ENCODE measurements around the gene ARHGEF11. TPM values are rescaled to one million over a fixed set of nuclear protein-coding genes. Genes with fewer than 3 reads are reported as not detected.
"Not testable (repeated sequence)": the region's sequence is repeated elsewhere in the genome, so short reads cannot be mapped to it uniquely, and the experiment has no call there.

Gene ARHGEF11
- total RNA-seq, 1 experiment from 2014 or later: 25.3 TPM

DNA sequence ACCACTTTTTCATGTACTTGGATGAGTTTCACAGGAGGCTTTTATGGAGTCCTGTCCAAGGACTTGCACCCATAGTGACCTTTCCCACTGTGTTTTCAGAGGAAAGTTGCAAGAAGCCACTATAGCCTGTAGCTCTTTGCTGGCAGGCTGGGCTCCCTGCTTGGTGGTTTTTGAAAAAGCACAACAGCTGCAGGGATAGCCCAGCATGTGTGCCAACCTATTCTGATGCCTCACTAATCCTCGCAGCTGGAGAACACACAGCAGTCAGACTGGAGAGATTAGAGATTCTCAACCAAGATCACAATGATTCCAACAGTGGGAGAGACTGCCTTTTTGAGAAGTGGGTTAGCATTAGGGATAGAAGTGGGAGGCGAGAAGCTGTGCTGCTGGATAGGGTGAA lies 24.1 kb upstream of the ARHGEF11 start:
- TF ChIP-seq, protein P1, sequence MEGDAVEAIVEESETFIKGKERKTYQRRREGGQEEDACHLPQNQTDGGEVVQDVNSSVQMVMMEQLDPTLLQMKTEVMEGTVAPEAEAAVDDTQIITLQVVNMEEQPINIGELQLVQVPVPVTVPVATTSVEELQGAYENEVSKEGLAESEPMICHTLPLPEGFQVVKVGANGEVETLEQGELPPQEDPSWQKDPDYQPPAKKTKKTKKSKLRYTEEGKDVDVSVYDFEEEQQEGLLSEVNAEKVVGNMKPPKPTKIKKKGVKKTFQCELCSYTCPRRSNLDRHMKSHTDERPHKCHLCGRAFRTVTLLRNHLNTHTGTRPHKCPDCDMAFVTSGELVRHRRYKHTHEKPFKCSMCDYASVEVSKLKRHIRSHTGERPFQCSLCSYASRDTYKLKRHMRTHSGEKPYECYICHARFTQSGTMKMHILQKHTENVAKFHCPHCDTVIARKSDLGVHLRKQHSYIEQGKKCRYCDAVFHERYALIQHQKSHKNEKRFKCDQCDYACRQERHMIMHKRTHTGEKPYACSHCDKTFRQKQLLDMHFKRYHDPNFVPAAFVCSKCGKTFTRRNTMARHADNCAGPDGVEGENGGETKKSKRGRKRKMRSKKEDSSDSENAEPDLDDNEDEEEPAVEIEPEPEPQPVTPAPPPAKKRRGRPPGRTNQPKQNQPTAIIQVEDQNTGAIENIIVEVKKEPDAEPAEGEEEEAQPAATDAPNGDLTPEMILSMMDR (conservative IDR thresholded peaks at IDR 0.05; ENCODE audit: low read depth, low read length): no peak
- TF ChIP-seq EZH2 (IDR thresholded peaks at IDR 0.05; ENCODE audit: borderline replicate concordance, low read depth, low read length, poor library complexity, severe bottlenecking): no peak
- Histone ChIP-seq H3K27me3 (replicated peaks; ENCODE audit: insufficient read depth, low read depth, low read length, poor library complexity) (no peaks in the 10 kb centered on the region), H3K4me3 (ENCODE audit: low read depth, low read length, poor library complexity, severe bottlenecking) (no peak overlapping the region), H3K36me3 (ENCODE audit: insufficient read depth, low read length, poor library complexity, severe bottlenecking) (no peaks in the 10 kb centered on the region), H3K9me3 (ENCODE audit: low read depth, low read length, poor library complexity, severe bottlenecking) (no peaks in the 10 kb centered on the region), H3K27ac (ENCODE audit: low read depth, low read length, poor library complexity, severe bottlenecking) (no peak overlapping the region), H3K4me1 (ENCODE audit: insufficient read depth, low read length, poor library complexity, severe bottlenecking) (peaks cover 10% of the 10 kb centered on the region)
- CTCF ChIA-PET: interaction anchor here (1.5 kb wide), 1 partner anchor 21 kb away, joined by 8 read pairs; no protein-coding TSS in a partner anchor
- peak; percentile 93 for DNase-seq (ENCODE audit: low spot score)
- BruUV-seq (replicated peaks): no TSS peak
- intact Hi-C loops (cut with micrococcal nuclease; ENCODE audit: unreplicated experiment): no loop called here
- POLR2A ChIA-PET (ENCODE audit: low non-redundant PET): no interaction called here

- H3K4me1 ChIP-seq (ENCODE audit: insufficient read depth, low read length, poor library complexity, severe bottlenecking); H3K27ac ChIP-seq (ENCODE audit: low read depth, low read length, poor library complexity, severe bottlenecking); DNase-seq (ENCODE audit: low spot score); BruUV-seq (replicated peaks); H3K36me3 ChIP-seq (ENCODE audit: insufficient read depth, low read length, poor library complexity, severe bottlenecking); POLR2A ChIA-PET (ENCODE audit: low non-redundant PET); H3K27me3 ChIP-seq (replicated peaks; ENCODE audit: insufficient read depth, low read depth, low read length, poor library complexity); intact Hi-C loops (cut with micrococcal nuclease; ENCODE audit: unreplicated experiment); H3K9me3 ChIP-seq (ENCODE audit: low read depth, low read length, poor library complexity, severe bottlenecking); H3K4me3 ChIP-seq (ENCODE audit: low read depth, low read length, poor library complexity, severe bottlenecking); CTCF ChIA-PET: not testable (repeated sequence)
Observed at GRCh38 chr1:157059241-157059640, 13.7 kb upstream of the ARHGEF11 start.

GRCh38 chr1:157056269-157056668 lies 10.7 kb upstream of the ARHGEF11 start:
- Histone ChIP-seq H3K9me3 (ENCODE audit: low read depth, low read length, poor library complexity, severe bottlenecking) (peaks cover 16% of the 10 kb centered on the region), H3K27ac (ENCODE audit: low read depth, low read length, poor library complexity, severe bottlenecking) (no peak overlapping the region), H3K4me3 (ENCODE audit: low read depth, low read length, poor library complexity, severe bottlenecking) (no peak overlapping the region), H3K27me3 (replicated peaks; ENCODE audit: insufficient read depth, low read depth, low read length, poor library complexity) (peaks cover 7% of the 10 kb centered on the region), H3K36me3 (ENCODE audit: insufficient read depth, low read length, poor library complexity, severe bottlenecking) (no peaks in the 10 kb centered on the region), H3K4me1 (ENCODE audit: insufficient read depth, low read length, poor library complexity, severe bottlenecking) (no peaks in the 10 kb centered on the region)
- intact Hi-C loops (cut with micrococcal nuclease; ENCODE audit: unreplicated experiment): no loop called here
- no peak for DNase-seq (ENCODE audit: low spot score)
- no TSS peak for BruUV-seq (replicated peaks)
- ChIA-PET POLR2A (ENCODE audit: low non-redundant PET) (no interaction called here), CTCF (no interaction called here)
- no peak for TF ChIP-seq EZH2 (IDR thresholded peaks at IDR 0.05; ENCODE audit: borderline replicate concordance, low read depth, low read length, poor library complexity, severe bottlenecking)
- TF ChIP-seq, protein P1 (conservative IDR thresholded peaks at IDR 0.05; ENCODE audit: low read depth, low read length): no peak

GRCh38 chr1:157055729-157056128 lies 10.2 kb upstream of the ARHGEF11 start:
- POLR2A ChIA-PET (ENCODE audit: low non-redundant PET); H3K27me3 ChIP-seq (replicated peaks; ENCODE audit: insufficient read depth, low read depth, low read length, poor library complexity); H3K27ac ChIP-seq (ENCODE audit: low read depth, low read length, poor library complexity, severe bottlenecking); H3K36me3 ChIP-seq (ENCODE audit: insufficient read depth, low read length, poor library complexity, severe bottlenecking); CTCF ChIA-PET; H3K4me3 ChIP-seq (ENCODE audit: low read depth, low read length, poor library complexity, severe bottlenecking); DNase-seq (ENCODE audit: low spot score); H3K4me1 ChIP-seq (ENCODE audit: insufficient read depth, low read length, poor library complexity, severe bottlenecking); intact Hi-C loops (cut with micrococcal nuclease; ENCODE audit: unreplicated experiment); BruUV-seq (replicated peaks): not testable (repeated sequence)
- H3K9me3 ChIP-seq (ENCODE audit: low read depth, low read length, poor library complexity, severe bottlenecking): peaks cover 11% of the 10 kb centered on the region
